ENCODE data around the gene SEMA3B. TPM values are rescaled to one million over a fixed set of nuclear protein-coding genes. Genes with fewer than 3 reads are reported as not detected.

Gene SEMA3B
- total RNA-seq, 4 donors from 2014 or later = 59.5 to 423 (median 122) TPM

- TF ChIP-seq EP300 (IDR thresholded peaks at IDR 0.05; ENCODE audit: low read depth) (no peak), CTCF (IDR thresholded peaks at IDR 0.05) (no peak), POLR2A (IDR thresholded peaks at IDR 0.05) (no peak), POLR2AphosphoS5 (IDR thresholded peaks at IDR 0.05) (no peak)
- in situ Hi-C loops (cut with MboI; ENCODE audit: low pct_ligation_motif_present in 1 of 4, low pct_unique_long_range_greater_than_20kb in 1 of 4, low sequenced_read_pairs in 3 of 4) (no loop called here), intact Hi-C loops (cut with DNase I; ENCODE audit: low total_unique reads) (no loop called here)
- Histone ChIP-seq H3K4me1 (peaks cover 13 to 25% (median 18%) of the 10 kb centered on the region in 4 donors), H3K9me3 (no peaks in the 10 kb centered on the region), H3K36me3 (peaks cover 0 to 11% (median 6%) of the 10 kb centered on the region in 4 donors), H3K4me3 (no peak overlapping the region), H3K27me3 (no peaks in the 10 kb centered on the region), H3K27ac (peak overlapping the region in 3 of 4 donors; percentile 6 to 13 (median 8))
- DNase-seq = no peak
- 91% methylated on average over 16 of the region's 16 CpGs; no CpG with 5 or more reads in 1 of the 2 donors for whole genome bisulfite sequencing, 2 donors (ENCODE audit: low coverage in 1 of 2)
These were observed 21.3 kb downstream of the SEMA3B start for GRCh38 chr3:50290161-50290641.

GRCh38 chr3:50292159-50293078, 23.5 kb downstream of the SEMA3B start, which contains the start of gene IFRD2:
Gene IFRD2, minus strand, starts transcription at chr3:50292429. Its CDS starts 155 bp downstream, at chr3:50292274.
- peaks cover 0 to 11% (median 5%) of the 10 kb centered on the region in 4 donors for H3K36me3 ChIP-seq
- H3K4me1 ChIP-seq = peaks cover 13 to 25% (median 18%) of the 10 kb centered on the region in 4 donors
- TF ChIP-seq CTCF (IDR thresholded peaks at IDR 0.05) (peak in 1 of 5 experiments; percentile 19), POLR2AphosphoS5 (IDR thresholded peaks at IDR 0.05) (peak; percentile 70 to 90 (median 86)), POLR2A (IDR thresholded peaks at IDR 0.05) (peak; percentile 75), EP300 (IDR thresholded peaks at IDR 0.05; ENCODE audit: low read depth) (no peak)
- 2% methylated on average over 55 of the region's 67 CpGs; no CpG with 5 or more reads in 1 of the 2 donors for WGBS, 2 donors (ENCODE audit: low coverage in 1 of 2)
- H3K27ac ChIP-seq = peak within 1 kb of the TSS; percentile 83 to 92 (median 88)
- H3K4me3 ChIP-seq = peak within 1 kb of the TSS; percentile 55 to 97 (median 86)
- peak; percentile 97 for DNase-seq
- in situ Hi-C loops (cut with MboI; ENCODE audit: low pct_ligation_motif_present in 1 of 4, low pct_unique_long_range_greater_than_20kb in 1 of 4, low sequenced_read_pairs in 3 of 4) (no loop called here), intact Hi-C loops (cut with DNase I; ENCODE audit: low total_unique reads) (no loop called here)
- H3K9me3 ChIP-seq = no peaks in the 10 kb centered on the region
- no peaks in the 10 kb centered on the region for H3K27me3 ChIP-seq

DNA sequence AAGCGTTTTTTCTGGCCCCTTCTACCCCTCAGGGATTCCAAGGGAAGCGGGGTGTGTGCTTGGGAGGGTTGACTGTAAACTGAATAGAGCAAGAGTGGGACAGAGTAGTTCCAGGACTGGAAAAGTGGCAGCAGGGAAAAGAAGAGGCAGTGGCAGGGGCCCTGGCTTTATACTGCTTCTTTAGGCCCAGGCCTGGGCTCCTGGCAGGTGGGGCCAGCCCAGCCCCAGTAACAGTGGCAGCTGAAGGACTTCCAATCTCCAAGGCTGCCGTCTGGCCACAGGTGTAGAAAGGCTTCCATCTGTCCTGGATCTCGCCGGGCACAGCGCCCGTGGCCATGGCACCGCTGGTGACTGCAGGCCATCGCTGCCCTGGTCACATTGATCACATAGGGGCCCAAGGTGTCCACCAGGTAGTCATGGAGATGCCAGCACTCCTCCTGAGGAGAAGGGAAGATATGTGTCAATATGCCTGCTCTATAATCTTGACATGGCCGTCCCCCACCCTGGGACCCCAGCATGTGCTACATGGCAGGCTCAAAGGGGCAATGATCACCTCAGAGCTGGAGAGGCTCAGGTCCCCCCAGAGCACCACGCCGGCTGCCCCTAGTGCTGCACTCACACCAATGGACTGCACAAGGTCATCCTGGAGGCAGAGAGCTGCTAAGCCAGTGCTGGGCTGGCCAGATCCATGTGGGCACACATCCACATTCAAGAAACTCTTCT, 24.3 kb downstream of the SEMA3B start:
- in situ Hi-C loops (cut with MboI; ENCODE audit: low pct_ligation_motif_present in 1 of 4, low pct_unique_long_range_greater_than_20kb in 1 of 4, low sequenced_read_pairs in 3 of 4) (no loop called here), intact Hi-C loops (cut with DNase I; ENCODE audit: low total_unique reads) (no loop called here)
- Histone ChIP-seq H3K36me3 (peaks cover 0 to 8% (median under 1%) of the 10 kb centered on the region in 4 donors), H3K27me3 (no peaks in the 10 kb centered on the region), H3K27ac (peak overlapping the region; percentile 83 to 92 (median 88)), H3K4me1 (peaks cover 16 to 28% (median 20%) of the 10 kb centered on the region in 4 donors), H3K4me3 (peak overlapping the region in 1 of 4 donors; percentile 97), H3K9me3 (no peaks in the 10 kb centered on the region)
- no peak for TF ChIP-seq POLR2AphosphoS5 (IDR thresholded peaks at IDR 0.05)
- TF ChIP-seq CTCF (IDR thresholded peaks at IDR 0.05) = no peak
- no peak for TF ChIP-seq EP300 (IDR thresholded peaks at IDR 0.05; ENCODE audit: low read depth)
- no peak for TF ChIP-seq POLR2A (IDR thresholded peaks at IDR 0.05)
- WGBS, 2 donors (ENCODE audit: low coverage in 1 of 2) = 79% methylated on average over 12 of the region's 12 CpGs; no CpG with 5 or more reads in 1 of the 2 donors
- DNase-seq = no peak
